GM19324 (cell line): ENCODE measurements around the gene SPATA18.
"Not testable (repeated sequence)": the region's sequence is repeated elsewhere in the genome, so short reads cannot be mapped to it uniquely, and the experiment has no call there.

Experiments
- ATAC-seq: cut with Tn5 transposase; IDR thresholded peaks from one replicate; pipeline ENCODE4 v1.9.1; 2021; ENCODE audit warnings: mild to moderate bottlenecking, moderate library complexity; ENCODE audit not compliant: unreplicated experiment, low FRiP score

SPATA18 gene

DNA sequence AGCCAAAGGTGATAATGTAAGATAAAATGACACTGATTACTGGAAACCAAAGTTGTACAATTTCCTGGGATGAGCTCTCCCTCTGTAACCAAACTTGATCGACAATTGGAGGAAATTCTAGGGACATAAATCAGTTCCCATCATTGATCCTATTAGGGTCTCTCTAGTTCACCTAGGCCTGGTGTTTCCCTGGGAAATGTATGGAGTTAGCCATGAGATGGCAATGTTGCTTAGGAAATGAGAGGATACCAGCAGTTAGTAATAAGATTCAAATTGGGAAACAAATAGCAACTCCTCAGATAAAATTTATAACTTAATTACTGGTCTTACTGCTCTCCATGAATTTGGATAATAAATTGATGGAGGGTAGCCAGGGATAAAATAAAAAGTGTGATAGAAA, 52.2 kb downstream of the SPATA18 start:
- no peak for ATAC-seq

DNA sequence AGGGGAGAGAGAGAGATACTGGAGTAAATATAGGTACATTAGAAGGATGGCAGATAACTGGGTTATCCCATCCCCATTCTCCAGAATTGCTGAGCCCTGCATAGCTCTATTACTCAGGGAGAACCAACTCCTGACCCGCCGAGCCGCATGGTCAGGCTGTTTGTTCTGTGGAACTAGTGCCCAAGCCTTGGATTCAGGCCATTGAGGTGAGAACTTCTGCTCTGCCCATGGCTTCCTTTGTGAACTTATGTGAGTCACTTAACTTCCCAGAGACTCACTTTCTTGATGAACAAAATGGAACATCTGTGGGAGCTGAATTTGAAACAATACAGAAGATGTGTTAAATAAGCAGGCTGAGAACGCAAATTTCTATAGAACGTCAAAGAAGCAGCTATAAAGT, 54.2 kb downstream of the SPATA18 start:
- ATAC-seq: no peak

DNA sequence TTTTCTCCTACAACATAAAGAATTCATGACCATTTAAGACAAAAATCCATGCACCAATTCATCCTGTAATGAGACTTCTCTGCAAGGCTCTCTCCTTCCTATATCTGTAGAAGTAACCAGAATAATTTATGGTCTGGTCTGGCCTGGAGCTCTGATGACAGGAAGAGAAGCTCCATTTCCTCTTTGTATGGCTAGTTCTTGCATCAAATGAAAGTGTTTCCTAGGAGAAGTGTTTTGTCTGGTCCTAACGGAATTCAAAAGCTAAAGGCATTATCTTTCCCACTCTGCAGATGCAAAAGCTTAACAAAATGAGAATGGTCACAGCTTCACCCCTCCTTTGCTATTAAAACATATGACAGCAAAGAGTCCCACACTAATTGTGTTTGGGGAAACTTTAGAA, 55.1 kb downstream of the SPATA18 start:
- ATAC-seq: no peak

DNA sequence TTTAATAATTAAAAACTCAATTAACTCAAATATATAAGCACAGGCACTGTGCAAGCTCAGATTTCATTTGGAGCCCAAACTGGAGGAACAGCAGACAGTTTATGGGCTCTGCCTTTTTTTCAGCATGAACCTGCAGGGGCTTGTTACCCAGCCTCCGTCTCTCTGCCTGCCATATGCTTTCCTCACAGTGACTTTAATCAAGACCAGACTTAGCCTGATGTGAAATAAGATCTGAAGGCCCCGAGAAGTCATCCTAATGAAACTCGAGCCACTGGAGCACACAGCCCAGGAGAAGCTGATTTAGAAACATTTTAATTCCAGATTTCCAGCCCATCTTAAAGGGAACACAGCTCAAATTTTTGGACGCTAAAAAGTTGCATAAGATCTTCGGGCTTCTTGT, 55.6 kb downstream of the SPATA18 start:
- no peak for ATAC-seq

DNA sequence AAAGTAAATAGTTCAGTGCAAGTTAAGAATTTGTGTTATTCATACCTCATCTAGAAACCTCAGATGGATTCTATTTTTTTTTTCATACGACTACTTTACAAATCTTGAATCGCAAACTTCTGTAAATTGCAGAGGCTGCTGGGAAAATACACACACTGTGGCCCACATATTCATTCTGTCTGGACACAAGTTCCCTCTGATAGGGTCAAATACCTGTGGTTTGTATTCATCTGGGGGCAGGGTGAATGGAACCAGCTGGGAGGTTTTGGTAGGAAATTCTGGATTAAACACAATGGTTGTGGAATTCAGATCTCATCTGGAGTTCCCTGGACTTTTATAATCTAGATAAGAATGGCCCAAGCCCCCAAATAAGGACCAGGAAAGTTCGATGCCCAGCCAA, 56.2 kb downstream of the SPATA18 start:
- ATAC-seq: no peak

DNA sequence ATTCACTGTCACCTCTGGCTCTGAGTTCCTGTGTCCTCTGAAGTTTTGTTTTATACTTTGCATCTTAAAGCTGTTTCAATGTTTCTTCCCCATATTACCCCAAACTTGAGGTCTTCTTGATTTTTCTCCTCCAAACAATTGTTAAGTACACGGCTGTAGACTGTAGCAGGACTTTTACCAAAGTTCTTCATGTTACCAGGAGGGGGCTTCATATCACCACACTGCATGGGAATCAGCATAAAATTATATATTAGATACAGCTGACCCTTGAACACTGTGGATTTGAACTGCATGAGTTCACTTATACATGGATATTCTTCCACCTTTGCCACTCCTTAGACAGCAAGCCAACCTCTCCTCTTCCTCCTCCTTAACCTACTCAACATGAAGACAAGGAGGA, 56.6 kb downstream of the SPATA18 start:
- no peak for ATAC-seq

DNA sequence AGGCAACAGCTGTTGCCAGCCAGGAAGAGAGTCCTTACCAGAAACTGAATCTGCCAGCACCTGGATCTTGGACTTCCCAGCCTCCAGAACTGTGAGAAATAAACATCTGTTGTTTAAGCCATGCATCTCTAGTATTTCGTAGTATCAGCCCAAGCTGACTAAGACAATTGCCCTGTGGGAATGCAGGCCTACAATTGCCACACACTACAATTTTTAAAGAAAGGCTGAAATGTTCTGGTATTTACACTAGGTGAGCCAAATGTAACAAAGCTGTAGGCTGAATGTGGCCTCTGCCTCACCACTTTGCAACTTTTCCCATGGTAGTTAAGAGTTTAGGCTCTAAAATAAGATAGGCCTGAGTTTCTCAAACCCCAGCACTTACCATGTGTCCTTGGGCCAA, 59.1 kb downstream of the SPATA18 start:
- ATAC-seq: no peak

DNA sequence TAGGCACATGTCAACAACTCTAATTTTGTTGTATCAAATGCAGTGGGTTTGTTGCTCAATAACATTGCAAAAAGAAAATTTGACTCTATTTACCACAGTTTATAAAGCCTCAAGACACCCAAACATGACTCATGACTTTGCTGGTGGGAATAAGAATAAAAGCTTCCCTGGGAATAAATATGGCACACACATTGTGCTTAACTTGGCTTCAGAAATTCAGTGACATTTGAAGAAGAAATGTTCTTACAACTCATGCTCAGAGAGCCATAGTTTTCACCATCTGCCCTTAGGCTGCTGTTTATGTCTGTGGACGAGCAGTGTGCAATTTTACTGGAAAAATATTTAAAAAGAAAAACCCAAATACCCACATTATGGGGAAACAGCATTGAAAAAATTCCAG, 60.9 kb downstream of the SPATA18 start:
- ATAC-seq: no peak

DNA sequence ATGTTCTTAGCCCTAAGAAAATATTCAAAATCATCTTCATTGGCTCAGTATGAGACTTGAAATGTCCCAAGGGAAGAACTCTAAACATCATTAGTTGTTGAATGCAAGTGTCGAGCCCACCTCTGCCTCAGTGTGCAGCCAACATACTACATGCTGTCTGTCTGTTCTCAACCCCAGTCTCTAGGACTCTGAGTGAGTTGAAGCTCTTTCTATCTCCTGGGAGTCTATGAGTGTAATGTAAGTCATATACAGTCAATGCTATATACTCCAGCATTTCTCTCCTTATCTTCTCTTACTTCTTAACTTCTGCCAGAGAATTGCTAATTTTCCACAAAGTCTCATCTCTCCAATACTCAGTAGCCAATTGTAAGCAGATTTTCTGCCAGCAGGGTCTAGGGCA, 61.3 kb downstream of the SPATA18 start:
- no peak for ATAC-seq

DNA sequence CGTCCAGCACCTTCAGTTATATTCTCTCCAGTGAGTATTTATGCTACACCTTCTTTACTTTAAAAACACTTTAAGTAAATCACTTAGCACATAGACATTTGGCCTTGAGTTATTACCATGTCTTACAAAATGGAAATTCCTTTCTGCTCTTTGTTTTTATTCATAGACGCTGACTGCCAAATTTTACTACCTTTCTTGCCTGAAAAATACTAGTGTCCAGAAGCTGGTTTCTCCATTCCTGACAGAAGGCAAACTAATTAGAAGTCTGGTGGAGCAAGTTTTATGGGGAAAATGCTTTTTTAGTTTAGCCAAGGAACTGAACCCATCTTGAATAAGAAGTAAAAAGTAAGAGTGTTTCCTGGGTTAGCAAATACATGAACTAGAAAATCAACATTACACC, 65.5 kb downstream of the SPATA18 start:
- no peak for ATAC-seq

DNA sequence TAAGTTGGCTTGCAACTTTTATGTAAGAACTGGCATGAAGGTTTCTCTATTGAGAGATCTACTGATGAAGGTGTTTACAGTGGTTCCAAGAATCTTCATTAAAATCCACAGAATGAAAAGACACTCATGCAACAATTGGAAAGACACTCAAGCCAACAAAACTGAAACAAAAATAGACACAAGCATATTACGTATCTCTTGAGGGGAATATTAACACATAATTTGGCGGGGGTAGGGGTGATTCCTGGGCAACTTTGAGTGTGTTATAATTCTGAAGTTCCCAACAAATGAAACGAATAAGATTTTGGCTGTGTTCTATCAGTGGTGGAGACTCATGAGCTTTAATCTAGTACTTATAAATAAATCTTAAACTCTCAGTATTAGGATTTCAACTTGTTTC, 75.1 kb downstream of the SPATA18 start:
- no peak for ATAC-seq

DNA sequence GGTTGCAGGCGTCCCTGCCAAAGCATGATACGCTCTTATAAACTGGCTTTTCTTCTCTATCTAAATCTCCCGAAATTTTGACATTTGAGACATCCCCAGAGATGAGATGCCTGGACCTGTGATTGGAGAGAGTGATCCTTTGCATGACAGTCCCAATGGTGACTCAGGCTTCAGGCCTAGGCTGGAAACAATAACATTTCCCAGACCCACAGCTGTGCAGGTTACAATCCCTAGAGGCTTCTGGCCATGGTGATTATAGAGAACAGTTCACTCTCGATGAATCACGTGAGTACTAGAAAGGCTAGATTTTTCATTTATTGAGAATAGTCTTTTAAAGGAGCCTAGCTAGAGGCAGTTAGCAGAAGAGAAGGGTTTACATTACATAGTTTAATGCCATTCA, 75.9 kb downstream of the SPATA18 start:
- no peak for ATAC-seq

DNA sequence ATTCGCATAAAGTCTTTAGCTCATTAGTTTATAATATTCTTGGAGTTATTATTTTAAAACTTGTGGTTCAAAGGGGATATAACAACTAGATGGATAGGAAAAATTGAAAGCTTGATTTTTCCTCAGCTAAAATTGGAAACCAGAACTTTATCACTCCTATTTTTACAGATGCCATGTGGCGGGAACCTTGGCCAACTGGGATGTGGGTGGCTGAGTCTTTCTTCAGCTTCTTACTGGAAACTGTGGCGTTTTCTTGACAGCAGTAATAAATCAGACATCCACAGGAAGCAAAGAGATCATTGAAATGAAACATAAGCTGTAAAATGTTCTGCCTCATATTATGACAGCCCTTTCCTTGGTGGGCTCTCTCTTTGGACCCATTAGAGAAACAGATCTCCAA, 84.1 kb downstream of the SPATA18 start:
- no peak for ATAC-seq

DNA sequence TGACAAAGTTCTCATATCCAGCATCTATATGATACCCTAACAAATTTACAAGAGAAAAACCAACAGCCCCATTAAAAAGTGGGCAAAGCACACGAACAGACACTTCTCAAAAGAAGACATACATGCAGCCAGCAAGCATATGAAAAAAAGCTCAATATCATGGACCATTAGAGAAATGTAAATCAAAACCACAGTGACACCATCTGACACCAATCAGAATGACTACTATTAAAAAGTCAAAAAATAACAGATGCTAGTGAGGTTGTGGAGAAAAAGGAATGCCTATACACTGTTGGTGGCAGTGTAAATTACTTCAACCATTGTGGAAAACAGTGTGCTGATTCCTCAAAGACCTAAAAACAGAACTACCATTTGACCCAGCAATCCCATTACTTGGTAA, 86.0 kb downstream of the SPATA18 start:
- not testable (repeated sequence) for ATAC-seq

DNA sequence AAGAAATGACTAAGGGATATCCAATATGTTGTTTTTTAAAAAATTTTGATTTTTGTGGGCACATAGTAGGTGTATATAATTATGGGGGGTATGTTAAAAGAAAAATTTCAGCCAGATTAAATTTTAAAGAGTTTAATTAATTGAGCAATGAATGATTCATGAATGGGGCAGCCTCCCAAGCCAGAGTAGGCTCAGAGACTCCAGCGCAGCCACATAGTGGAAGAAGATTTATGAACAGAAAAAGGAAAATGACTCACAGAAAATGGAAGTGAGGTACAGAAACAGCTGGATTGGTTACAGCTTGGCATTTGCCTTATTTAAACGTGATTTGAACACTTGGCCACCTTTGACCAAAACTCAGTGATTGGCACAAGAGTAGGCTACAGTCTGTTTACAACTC, 91.7 kb downstream of the SPATA18 start:
- ATAC-seq: no peak

DNA sequence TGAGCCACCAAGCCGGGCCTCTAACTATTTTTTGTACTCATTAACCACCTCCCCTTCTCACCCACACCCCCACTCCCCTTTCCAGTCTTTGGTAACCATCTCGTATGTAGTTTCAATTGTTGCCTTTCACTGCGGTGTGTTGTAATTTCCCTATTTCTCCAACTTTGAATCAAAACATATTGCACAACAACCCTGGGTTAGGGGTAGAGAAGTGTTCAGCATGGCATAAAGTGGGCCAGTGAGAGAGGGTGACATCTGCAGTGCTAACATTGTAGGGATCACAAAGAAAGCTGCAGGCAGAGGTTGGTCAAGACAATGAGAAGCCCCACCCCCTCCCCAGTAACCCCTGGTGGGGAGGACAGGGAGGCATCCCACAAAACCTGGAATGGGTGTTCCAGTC, 92.7 kb downstream of the SPATA18 start:
- no peak for ATAC-seq

DNA sequence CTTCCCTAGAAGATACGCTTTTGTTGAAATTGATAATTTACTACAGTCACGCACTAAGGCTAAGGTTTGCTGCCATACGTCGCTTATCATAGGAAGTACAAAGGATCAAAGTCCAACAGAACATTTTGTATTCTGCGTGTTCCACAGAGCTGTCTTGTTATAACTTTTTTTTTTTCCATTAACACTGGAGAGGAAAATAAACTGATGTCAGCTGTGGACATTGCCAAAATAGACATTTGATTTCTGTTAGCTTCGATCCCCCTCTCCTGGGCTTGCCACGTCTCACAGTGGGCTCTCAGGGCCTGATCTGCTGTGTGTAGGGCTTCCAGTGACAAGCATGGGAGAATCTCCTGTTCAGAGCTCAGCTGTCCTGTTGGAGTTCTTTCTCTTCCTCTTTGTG, 93.3 kb downstream of the SPATA18 start:
- ATAC-seq: no peak
